Prostate gland (tissue), 2 donors: ENCODE measurements around the gene ANKRD13D.

ENCODE experiments used
- CTCF ChIP-seq, 4 experiments: fragments of 200-600 bp in 2 of 4; fragments of 450-650 bp in 2 of 4; sonication (generic) in 2 of 4; IDR thresholded peaks; 1 replicate in 3 of 4; 2 replicates in 1 of 4; pipeline ENCODE4 v1.5.1; 2016 to 2019; ENCODE audit warnings: antibody characterized with exemption in 4 of 4, mild to moderate bottlenecking in 2 of 4, moderate library complexity in 2 of 4
- POLR2A ChIP-seq: fragments of 450-650 bp; IDR thresholded peaks from one replicate; pipeline ENCODE4 v1.6.1; 2016; ENCODE audit warnings: antibody characterized with exemption, mild to moderate bottlenecking
- POLR2AphosphoS5 ChIP-seq: sonication (generic); formaldehyde crosslinking; IDR thresholded peaks from one replicate; pipeline ENCODE4 v1.6.1; 2017; ENCODE audit warnings: antibody characterized with exemption

GRCh38 chr11:67255864-67256263 lies 33.2 kb upstream of the ANKRD13D start:
- TF ChIP-seq CTCF (IDR thresholded peaks at IDR 0.05) (no peak), POLR2AphosphoS5 (no peak), POLR2A (no peak)
